HG03159 (cell line): ENCODE data around the gene LPP.
A peak's percentile ranks its signal among the peaks of the same experiment; 100 is the strongest.

Experiments
- ATAC-seq: cut with Tn5 transposase; IDR thresholded peaks from one replicate; pipeline ENCODE4 v1.9.1; 2021; ENCODE audit warnings: mild to moderate bottlenecking, moderate library complexity; ENCODE audit not compliant: unreplicated experiment

Gene LPP

DNA sequence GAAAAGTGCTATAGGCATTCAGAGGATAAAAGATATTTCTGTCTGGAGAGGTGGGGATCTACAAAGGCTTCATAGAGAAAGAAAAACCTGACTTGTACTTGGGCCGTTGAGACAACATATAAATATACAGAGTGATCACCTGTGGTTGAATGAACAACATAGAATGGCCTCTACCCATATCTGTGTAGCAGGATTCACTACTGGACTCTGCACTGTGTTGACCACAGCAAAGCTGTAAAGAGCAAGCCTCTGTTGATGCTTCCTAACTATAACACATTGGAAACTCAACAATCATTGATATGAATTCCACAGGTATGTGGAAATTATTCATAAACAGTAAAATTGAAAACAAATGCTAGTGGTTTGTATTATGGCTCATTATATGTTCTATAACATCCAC, 19.1 kb upstream of the LPP start:
- ATAC-seq: no peak

DNA sequence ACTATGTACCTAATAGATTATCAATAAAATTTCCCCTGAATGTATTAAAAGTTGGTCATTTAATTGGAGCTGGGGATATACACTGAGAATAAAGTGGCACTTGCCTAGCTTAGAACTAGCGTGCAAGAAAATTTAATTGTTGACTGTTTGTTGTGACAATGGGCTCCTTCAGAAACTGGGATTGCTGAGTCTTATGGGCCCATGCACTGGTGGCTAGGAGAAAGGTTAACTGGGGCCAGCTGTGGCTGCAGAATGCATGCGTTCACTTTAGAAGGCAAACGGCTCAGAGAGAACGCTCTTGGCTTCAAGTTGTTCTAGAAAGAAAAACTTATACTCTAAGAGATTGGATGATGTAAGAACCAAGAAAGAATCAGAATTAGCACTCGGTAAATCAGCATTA, 18.7 kb upstream of the LPP start:
- no peak for ATAC-seq

DNA sequence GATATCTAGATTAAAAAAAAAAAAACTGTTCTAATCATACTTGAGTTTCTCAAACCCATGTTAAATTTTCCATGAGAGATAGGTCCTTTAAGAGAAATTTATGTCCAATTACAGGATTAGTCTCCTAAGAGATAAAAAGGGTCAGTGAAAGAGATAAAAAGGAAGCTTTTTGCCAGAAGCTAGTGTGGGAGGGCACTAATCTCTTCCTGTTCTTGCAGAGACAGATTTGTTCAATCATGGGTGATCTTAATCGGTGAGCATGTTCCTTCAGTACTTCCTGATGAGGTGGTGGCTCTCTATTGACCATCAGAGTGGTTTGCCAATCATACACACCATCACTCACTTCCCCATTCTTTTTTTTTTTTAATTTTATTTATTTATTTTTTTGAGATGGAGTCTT, 16.9 kb upstream of the LPP start:
- ATAC-seq: no peak

DNA sequence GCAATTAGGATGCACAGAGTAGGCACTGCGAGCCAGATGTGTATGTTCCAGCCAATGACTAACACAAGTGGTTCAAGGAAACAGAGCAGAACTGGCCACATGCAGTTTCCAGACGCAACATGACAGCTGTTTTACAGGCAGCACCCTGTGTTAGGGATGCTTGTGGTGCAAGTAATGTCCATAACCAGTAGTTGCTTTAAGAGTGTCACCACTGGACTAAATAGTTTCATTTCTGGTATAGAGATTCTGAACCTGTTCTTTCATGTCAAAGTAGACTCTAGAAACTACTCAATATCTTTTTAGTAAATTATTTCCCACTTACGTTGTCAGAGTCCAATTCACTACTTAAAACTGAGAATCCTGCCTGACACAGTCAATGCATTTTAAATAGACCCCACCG, 14.5 kb upstream of the LPP start:
- no peak for ATAC-seq

DNA sequence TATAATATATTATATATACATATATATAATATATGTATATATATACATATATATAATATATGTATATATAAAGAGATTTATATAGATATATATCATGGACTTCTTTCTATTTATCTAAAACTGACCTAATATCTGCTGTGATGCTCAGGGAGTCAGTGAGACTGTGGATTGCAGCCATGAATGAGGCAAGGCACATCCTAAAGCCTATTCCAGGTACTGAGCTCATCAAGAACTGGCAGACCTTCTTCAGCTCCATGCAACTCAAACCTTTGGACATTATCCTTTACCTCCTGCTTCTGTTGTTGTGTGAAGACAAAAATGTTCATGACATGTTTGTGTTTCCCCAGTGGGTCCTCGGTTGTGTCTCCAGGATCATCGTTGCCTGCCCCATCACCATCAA, 7.7 kb upstream of the LPP start:
- no peak for ATAC-seq

DNA sequence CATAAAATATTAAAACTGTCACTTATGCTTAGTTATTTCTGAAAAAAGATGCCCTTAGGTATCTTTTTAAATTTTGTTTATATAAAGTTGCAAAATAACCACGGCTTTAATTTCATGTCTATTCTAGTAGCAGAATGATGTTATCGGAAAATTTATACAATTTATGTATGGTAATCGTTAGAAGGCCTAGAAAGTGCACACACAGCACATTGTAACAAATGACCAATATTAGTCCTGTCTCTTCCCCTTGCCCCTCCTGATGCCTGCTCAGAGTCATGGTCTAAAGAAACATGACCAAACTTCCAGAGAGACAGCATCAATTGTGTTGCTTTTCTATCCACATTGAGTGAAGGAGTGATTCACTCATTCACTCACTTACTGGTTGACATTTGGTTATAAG, 6.2 kb upstream of the LPP start:
- no peak for ATAC-seq

DNA sequence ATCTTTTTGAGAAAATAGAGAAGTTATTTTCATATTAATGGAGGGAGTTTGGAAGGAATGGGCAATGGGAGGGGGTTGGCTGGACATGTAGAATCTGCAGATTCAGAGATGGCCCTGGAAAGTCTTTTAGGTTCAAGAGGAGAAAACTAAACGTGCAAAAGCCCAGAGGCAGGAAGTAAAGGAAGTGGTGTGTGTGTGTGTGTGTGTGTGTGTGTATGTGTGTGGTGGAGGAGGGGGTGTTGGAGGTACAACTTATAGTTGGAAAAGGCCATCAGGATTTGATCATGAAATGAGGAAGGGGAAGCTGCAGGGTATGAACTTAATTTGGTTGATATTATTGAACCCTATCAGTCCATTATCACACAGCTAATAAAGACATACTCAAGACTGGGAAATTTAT, 5.6 kb upstream of the LPP start:
- ATAC-seq: no peak

DNA sequence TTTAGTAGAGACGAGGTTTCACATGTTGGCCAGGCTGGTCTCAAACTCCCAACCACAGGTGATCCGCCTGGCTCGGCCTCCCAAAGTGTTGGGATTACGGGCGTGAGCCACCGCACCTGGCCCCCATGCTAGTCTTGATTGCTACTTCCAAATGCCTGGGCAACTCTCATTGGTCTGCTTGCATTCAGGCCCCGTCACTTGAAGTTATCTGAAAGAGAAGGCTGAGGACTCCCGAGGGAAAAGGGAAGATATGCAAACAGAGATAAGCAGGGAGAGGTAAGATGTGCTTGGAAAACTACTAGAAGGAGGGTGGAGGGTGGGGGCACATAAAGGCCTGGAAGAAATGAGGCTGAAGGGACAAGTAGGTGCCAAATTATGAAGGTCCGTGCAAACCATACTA, 4.4 kb upstream of the LPP start:
- ATAC-seq: no peak

DNA sequence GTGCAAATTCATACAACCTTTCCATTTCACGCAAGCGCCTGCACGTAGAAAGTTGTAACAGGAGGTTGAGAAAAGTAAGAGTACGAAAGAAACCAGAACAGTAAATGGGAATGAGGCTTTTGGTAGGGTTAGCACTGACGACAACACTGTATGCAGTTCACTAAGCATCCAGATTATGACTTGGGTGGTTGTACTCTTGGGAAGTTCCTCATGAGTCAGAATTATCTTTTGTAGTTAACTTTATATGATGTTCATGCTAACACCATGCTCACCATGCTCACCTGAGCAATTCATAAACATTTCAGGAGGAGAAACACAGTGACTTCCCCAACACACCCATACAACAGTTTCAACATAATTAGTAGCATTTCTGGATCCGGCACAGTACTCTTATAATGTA, 3.0 kb upstream of the LPP start:
- no peak for ATAC-seq

DNA sequence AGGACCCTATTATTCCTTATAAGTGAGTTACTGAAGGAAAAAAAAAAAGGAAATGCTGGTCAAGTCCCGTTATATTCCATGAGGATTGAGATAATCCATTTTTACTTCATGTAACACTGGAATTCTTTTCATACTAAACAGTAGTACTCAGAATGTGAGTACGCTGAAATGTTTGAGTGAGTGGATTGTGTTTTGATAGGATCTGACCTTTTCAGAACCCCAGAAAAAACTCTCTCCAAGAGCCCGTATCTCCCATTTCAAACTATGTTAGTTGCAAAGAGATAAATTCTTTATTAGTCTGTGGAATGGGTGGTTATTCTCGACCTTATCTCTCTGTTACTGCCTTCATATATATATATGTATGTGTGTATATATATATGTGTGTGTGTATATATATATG, 2.5 kb upstream of the LPP start:
- no peak for ATAC-seq

DNA sequence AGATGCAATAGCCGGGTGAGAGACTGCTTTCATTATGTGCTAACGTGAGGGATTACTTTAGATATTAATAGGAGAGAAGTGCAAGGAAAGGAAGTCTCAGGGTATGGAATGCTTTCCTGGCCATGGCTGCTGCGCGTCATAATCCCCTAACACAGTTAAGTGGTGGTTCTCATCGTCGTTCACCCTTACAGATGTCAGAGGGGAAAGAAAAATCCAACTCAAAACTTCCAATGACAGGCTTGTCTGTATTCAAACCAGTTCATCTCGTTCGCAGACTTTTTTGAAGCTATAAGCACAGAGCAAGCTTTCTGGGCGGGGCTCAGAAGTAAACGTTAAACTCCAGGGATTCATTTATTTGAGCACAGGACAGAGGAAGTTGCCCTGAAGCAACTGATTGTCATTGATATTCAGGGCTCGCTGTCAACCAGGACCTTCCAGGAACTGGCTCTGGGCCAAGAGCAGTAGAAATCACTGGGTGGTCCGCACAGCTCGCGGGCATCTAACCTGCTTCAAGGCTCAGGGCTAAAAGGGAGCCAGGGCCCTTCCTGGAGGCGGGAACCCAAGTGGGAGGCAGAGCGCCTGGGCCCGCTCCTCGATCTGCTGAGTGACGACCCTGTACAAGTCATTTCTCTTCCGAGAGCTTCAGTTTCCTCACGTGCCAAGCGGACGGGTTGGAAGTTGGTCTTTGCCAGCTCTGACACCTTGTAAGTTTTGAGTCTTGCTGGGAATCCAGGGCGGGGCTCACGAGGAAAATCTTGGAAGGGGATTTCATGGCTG, 1.1 kb upstream of the LPP start:
- ATAC-seq: no peak

DNA sequence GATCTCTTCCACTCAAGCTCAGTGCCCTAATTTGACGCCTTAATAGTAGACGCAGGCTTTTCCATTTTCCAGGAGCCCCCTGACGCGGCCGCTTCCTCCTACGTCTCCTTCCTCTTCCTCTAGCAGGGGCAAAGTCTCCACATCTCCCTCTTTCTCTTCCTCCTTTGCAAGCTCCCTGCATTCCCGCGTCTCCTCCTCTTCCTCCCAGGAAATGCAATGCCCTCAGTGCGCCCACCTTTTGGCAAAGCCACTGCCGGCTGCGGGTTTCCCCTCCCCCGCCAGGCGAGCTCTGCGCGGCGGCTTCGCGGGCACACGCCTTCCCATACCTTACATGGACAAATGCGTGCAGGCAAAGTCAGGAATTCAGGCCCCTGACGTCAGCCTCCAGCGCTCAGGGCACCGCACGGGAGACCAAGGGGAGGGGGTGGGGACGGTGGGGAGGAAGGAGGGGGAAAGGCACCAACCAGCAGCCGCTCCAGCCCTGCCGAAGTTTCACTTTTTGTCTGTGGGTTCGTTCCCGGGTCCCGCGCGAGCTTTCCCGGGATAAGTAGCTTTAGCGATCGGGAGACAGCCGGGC, 432 bp upstream of the LPP start:
- ATAC-seq: peak; percentile 7

DNA sequence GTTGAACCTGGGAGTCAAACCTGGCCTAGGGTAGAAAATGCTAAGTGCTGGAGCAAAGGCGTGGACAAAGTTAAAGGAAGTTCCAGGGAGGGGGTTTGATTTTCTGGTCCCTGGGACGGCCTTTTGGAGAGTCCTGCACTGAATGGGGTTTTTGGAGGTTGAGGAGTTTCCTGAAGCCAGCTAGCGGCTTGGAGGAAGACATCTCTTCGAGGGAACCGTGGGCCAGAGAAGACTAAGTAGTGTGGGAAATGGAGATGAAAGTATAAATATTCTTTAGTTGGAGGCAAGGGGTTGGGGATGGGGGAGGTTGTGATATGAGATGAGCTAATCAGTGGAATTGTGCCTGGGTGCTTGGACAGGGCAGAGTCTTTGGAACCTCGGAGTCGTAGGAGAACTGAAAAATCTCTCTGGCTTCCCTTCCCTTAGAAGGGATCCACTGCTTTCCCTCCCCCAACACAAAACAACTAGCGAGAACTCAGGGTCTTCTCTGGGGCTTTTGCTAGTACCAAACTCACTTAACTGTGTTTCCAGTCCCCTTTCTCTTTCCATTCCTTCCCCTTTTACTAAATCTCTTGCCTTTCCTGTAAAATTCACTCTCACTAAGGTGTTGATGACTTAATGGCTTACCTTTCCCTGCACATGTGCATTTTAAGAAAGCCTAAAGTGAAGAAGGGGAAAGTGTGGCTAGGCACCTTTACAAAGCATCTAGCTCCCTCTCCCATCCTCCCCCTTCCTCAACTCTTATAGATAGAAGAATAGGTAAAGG, 1.0 kb downstream of the LPP start:
- no peak for ATAC-seq

DNA sequence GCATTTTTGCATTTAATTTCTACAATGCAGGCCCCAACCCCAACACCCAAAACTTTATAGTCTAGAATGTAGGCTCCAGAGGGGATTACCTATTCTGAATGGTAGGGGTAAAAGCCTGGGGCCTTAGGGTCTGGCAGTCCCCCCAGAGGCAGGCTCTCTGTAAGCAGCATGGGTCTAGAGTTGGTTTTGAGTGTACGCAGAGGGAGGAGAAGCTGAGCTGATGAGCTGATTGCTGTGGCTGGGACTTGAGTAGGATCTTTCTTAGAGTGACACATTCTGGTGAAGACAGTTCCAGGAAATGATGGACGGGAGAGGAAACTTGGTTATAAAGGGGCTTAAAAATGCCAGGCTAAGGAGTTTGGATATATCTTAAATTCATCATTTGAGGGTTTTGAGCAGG, 2.1 kb downstream of the LPP start:
- no peak for ATAC-seq

DNA sequence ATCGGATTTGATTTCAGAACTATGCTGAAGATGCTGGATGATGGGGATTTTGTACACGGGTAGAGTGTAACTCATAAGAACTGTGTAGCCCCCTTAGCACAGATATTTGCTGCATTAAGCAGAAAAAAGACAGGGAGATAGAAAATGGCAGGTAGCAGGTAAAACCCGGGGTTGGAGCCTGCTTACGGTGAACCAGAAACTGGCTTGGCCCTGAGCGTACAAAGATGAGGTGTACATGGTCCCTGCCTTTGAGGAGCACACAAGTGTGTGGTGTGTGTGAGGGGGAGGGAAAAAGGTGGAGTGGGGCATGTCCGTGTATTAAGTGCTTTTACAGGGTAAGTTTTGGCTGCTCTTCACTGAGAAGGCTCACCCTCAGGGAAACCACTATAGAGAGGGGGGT, 3.5 kb downstream of the LPP start:
- no peak for ATAC-seq

DNA sequence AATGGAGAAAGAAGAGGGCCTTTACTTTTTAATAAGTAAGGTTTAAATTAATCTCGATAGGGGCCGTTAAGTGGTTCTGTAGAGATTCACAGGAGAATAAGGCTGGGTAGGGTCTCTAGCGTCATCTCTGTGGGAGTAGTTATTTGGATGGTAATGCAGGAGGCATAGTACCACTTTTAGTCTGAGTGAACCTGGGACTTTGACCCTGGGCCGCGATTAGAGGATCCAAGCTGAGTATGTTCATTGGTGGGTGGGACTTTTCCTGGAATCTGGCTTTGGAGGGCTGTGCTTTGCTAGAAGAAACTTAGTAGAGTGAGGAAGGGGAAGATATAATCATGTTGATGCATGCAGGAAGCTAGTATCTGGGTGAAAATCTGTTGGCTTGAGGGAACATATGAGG, 4.0 kb downstream of the LPP start:
- no peak for ATAC-seq

DNA sequence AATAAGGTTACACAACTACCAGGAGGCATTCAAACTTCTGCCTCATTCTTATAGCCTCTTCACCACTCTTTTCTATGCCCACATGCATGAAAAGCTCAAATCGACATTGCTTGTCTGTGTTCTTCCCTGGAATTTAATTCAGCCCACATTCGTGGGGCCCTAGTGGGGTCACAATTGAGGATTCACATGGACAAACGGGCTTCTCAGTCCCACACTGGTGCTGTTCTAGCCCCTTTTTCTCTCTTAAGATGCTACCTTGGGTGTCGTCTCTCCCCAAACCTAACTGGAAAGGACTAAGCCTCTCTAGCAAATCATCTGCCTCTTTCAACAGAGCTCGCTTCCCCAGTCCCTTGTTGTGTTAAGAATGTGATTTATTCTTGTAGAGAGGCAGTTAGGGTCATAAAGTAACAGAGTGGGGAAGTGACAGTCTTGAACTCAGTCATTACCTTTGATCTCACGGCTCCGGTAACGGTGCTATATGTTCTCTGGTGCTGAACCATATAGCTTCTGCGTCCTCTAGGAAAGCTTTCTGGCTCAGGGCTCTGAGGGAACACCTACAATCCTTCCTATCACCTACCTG, 4.9 kb downstream of the LPP start:
- no peak for ATAC-seq

DNA sequence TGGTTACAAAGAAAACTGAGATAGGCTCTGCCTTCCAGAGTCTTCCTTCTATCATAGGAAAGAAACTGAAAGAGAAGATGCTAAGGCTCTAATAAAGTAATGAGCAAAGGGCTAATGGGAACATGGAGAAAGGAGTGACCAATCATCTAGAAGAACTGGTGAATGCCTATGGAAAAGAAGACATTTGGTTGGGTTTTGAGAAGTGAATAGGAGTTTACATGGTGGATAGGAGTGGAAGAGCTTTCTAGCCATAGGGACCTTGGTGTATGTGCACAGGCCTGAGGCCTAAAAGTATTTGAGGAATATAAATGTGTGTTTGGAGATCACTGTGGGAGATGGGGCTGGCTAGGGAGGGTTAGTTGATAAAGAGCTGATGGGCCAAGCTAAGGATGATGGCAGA, 6.8 kb downstream of the LPP start:
- ATAC-seq: no peak

DNA sequence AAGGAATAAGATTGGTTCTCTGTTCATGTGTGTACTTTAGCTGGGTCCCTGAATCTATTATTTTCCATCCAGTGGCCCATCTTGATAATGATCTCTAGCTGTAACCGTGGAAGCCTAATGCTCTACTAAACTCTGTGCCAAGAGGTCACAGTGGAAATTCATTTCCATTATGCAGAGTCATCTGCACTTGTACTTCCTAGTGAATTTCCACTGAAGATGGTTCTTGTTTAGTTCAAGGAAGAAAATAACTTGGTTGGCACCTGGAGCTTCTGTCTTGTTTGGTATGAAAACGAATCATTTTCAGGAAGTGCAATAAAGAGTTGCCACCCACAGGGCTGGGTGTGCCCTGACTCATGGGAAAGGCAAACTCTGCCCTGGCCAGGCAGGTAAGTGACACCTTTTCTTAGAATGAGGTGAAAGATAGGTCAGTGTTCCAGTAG, 10.3 kb downstream of the LPP start:
- no peak for ATAC-seq

DNA sequence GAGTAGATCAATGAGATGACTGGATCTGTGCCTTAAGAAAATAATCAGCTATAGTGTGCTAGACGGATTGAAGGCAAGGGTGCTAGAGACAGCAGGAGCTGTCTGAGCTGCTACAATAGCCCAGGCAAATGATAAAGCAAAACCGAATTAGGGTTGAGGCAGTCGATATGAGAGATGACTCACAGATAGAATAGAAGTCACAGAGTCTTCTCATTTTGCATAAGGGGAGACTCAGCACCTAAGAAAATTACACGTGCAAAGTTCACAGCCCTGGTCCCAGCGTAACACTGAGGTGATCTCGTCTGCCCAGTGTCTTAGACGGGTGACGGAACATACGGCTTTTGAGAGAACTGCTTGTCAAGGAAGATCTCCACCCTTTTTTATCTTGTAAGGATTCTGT, 11.6 kb downstream of the LPP start:
- ATAC-seq: no peak

DNA sequence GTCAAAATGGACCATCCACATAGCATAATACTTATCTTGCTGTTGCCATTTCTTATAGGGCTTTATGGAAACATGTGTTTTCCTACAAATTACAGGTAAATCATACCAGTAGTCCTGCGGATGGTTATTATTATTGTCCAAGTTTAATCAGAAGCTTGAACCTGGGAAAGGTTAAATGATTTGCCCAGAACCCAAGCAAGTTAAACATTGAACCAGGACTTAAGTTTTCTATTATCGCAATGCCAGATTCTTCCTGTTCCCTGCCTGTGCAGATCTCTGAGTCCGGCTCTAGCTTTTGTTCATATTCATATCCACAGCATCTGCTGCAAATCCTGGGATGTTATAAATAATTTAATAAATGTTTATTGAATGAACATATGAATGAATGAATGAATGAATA, 12.5 kb downstream of the LPP start:
- ATAC-seq: no peak

DNA sequence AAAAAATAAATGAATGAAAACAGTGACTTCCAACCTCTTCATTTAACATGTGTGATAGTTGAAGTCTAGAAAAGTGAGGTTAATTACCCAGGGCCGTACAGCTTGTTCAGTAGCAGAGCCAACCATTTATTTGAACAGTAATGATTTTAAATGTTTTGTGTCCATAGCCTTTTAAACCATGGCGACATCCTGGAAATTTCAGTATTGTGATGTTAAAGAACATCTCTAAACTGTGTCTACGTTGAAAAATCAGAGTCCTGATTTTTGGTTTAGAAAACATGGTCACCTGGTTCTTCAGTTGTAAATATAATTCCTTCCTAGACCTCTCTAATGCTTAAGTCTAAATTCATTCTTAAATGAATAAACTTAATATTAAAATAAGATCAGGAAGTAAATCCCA, 14.2 kb downstream of the LPP start:
- no peak for ATAC-seq
